SK-N-SH treated with all-trans-retinoic acid at 6 μM for 48 hours (cell line): Measurements from ENCODE around the gene MAPK7.

Experiments
- ARNTL ChIP-seq: fragments of 450-650 bp; formaldehyde crosslinking; IDR thresholded peaks from 2 replicates; pipeline ENCODE4 v1.5.0; 2020; ENCODE audit warnings: low read depth, mild to moderate bottlenecking, moderate library complexity, borderline replicate concordance
- CSDC2 ChIP-seq: fragments of 250-450 bp; sonication (Bioruptor Pico); IDR thresholded peaks from 2 replicates; pipeline ENCODE4 v1.5.0; 2020; ENCODE audit warnings: mild to moderate bottlenecking, moderate library complexity
- CSRNP3 ChIP-seq: fragments of 250-450 bp; sonication (Bioruptor Pico); IDR thresholded peaks from 2 replicates; pipeline ENCODE4 v1.5.1; 2021; ENCODE audit warnings: mild to moderate bottlenecking, moderate library complexity
- OSR1 ChIP-seq: fragments of 250-450 bp; sonication (Bioruptor Pico); IDR thresholded peaks from 2 replicates; pipeline ENCODE4 v1.8.0; 2022; ENCODE audit warnings: moderate library complexity, mild to moderate bottlenecking, inconsistent platforms
- PATZ1 ChIP-seq: fragments of 250-450 bp; sonication (Bioruptor Pico); IDR thresholded peaks from 2 replicates; pipeline ENCODE4 v1.8.0; 2020; ENCODE audit warnings: mild to moderate bottlenecking, moderate library complexity, borderline replicate concordance
- PPARA ChIP-seq: fragments of 250-450 bp; sonication (Bioruptor Pico); IDR thresholded peaks from 2 replicates; pipeline ENCODE4 v1.5.0; 2020; ENCODE audit warnings: mild to moderate bottlenecking, borderline replicate concordance
- TCF4 ChIP-seq: fragments of 250-450 bp; sonication (Bioruptor Pico); IDR thresholded peaks from 2 replicates; pipeline ENCODE4 v1.8.0; 2021; ENCODE audit warnings: mild to moderate bottlenecking, moderate library complexity, borderline replicate concordance
- TOX ChIP-seq: fragments of 250-450 bp; sonication (Bioruptor Pico); IDR thresholded peaks from 2 replicates; pipeline ENCODE4 v1.8.0; 2021; ENCODE audit warnings: mild to moderate bottlenecking, moderate library complexity, borderline replicate concordance
- ZC3H10 ChIP-seq: fragments of 250-450 bp; sonication (Bioruptor Pico); IDR thresholded peaks from 2 replicates; pipeline ENCODE4 v1.5.1; 2021; ENCODE audit warnings: mild to moderate bottlenecking, moderate library complexity
- ZFP30 ChIP-seq: fragments of 450-650 bp; formaldehyde crosslinking; IDR thresholded peaks from 2 replicates; pipeline ENCODE4 v1.5.0; 2022; ENCODE audit warnings: mild to moderate bottlenecking, moderate library complexity
- ZNF565 ChIP-seq: fragments of 450-650 bp; formaldehyde crosslinking; conservative IDR thresholded peaks from 2 replicates; pipeline ENCODE4 v1.5.0; 2020; ENCODE audit warnings: low read depth, mild to moderate bottlenecking, moderate library complexity
- ZNF70 ChIP-seq: fragments of 450-650 bp; formaldehyde crosslinking; IDR thresholded peaks from 2 replicates; pipeline ENCODE4 v1.5.0; 2020; ENCODE audit warnings: mild to moderate bottlenecking, moderate library complexity
- ZNF8 ChIP-seq: fragments of 450-650 bp; formaldehyde crosslinking; IDR thresholded peaks from 2 replicates; pipeline ENCODE4 v1.5.0; 2020; ENCODE audit warnings: mild to moderate bottlenecking, moderate library complexity
- TF ChIP-seq, protein P1 (sequence below): fragments of 250-450 bp; sonication (Bioruptor Pico); IDR thresholded peaks from 2 replicates; pipeline ENCODE4 v1.5.1; 2020; ENCODE audit warnings: low read depth, mild to moderate bottlenecking, moderate library complexity

DNA sequence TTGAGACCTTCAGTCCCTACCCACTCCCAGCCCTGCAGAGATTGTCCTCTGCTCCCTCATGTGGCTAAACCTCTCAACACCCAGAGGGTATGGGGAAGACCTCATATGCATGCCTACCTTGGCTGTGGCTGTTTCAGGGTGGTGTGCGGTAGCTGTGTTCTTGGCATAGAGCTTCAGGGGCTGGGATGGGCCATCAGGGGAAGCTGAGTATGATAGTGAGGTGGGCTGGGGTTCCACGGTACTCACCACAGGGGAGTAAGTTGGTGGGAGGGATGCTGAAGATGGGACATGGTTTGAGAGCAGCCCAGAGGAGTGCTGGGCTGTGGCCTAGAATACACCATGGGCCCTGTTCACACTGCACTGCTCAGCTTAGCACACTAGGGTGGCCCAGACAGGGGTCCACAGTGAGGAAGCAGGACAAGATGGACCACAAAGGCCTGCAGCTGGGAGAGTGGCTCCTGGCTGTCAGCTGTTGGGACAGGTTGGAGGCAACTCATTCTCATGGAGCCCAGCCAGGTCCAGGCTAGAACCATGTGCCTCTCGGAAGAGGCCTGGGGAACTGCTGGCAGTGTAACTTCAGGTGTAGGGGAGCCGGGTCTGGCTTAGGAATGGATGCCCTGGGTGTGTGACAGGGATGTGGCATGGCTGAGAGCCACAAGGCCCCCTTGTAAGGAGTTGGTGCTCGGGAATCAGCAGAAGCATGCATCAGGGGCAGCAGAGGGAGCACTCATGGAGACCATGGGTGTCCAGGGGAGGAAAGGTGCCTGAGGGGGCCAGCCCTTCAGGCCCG, 5.6 kb downstream of the MAPK7 start:
- TF ChIP-seq ZNF565 (no peak), TCF4 (CRISPR knock-in tag) (no peak), ZFP30 (CRISPR knock-in tag) (no peak), PPARA (no peak), CSRNP3 (no peak), PATZ1 (CRISPR knock-in tag) (no peak), ZNF8 (CRISPR knock-in tag) (no peak), TOX (no peak), ZNF70 (CRISPR knock-in tag) (no peak), ZC3H10 (CRISPR knock-in tag) (no peak), ARNTL (CRISPR knock-in tag) (no peak), CSDC2 (CRISPR knock-in tag) (no peak), OSR1 (CRISPR knock-in tag) (no peak)
- TF ChIP-seq, protein P1, sequence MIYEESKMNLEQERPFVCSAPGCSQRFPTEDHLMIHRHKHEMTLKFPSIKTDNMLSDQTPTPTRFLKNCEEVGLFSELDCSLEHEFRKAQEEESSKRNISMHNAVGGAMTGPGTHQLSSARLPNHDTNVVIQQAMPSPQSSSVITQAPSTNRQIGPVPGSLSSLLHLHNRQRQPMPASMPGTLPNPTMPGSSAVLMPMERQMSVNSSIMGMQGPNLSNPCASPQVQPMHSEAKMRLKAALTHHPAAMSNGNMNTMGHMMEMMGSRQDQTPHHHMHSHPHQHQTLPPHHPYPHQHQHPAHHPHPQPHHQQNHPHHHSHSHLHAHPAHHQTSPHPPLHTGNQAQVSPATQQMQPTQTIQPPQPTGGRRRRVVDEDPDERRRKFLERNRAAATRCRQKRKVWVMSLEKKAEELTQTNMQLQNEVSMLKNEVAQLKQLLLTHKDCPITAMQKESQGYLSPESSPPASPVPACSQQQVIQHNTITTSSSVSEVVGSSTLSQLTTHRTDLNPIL (CRISPR knock-in tag): no peak
